Thyroid gland (tissue), 4 donors: ENCODE measurements around the gene MRPL23.

Experiments used
- POLR2A ChIP-seq, 2 donors: fragments of 450-650 bp; IDR thresholded peaks; one replicate each; pipeline ENCODE4 v1.6.1; 2017; ENCODE audit warnings: antibody characterized with exemption in 2 of 2, mild to moderate bottlenecking in 2 of 2, moderate library complexity in 1 of 2
- TF ChIP-seq, protein P1 (sequence below), 6 experiments: fragments of 200-600 bp in 3 of 6; fragments of 450-650 bp in 3 of 6; sonication (generic) in 3 of 6; IDR thresholded peaks; one replicate each; pipeline ENCODE4 v1.5.1; 2016 to 2019; ENCODE audit warnings: antibody characterized with exemption in 6 of 6, mild to moderate bottlenecking in 2 of 6, inconsistent platforms in 1 of 6, moderate library complexity in 1 of 6

DNA sequence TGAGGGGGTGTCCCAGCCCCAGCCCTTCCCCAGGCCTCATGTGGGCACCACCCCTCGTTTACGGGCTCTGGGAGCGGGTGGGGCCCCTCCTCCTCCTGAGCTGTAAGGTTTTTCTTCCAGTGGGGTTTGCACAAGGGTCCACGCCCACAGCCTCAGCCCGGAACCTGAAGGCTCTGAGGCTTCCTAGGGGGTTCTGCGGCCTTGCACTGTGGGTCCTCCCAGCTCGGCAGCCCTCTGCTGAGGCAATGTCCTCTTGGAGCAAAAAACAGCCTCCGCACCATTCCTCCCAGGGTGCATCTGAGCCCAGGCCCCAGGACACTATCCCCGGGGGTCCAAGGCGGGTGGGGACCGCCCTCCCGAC lies 36.4 kb downstream of the MRPL23 start:
- TF ChIP-seq, protein P1, sequence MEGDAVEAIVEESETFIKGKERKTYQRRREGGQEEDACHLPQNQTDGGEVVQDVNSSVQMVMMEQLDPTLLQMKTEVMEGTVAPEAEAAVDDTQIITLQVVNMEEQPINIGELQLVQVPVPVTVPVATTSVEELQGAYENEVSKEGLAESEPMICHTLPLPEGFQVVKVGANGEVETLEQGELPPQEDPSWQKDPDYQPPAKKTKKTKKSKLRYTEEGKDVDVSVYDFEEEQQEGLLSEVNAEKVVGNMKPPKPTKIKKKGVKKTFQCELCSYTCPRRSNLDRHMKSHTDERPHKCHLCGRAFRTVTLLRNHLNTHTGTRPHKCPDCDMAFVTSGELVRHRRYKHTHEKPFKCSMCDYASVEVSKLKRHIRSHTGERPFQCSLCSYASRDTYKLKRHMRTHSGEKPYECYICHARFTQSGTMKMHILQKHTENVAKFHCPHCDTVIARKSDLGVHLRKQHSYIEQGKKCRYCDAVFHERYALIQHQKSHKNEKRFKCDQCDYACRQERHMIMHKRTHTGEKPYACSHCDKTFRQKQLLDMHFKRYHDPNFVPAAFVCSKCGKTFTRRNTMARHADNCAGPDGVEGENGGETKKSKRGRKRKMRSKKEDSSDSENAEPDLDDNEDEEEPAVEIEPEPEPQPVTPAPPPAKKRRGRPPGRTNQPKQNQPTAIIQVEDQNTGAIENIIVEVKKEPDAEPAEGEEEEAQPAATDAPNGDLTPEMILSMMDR (IDR thresholded peaks at IDR 0.05): no peak
- no peak for TF ChIP-seq POLR2A (IDR thresholded peaks at IDR 0.05)
